ENCODE measurements around the gene RASA3. TPM values are rescaled to one million over a fixed set of nuclear protein-coding genes. Genes with fewer than 3 reads are reported as not detected.
"Not testable (repeated sequence)": the region's sequence is repeated elsewhere in the genome, so short reads cannot be mapped to it uniquely, and the experiment has no call there.

The RASA3 gene
- total RNA-seq, 1 donor: 36.1 TPM

DNA sequence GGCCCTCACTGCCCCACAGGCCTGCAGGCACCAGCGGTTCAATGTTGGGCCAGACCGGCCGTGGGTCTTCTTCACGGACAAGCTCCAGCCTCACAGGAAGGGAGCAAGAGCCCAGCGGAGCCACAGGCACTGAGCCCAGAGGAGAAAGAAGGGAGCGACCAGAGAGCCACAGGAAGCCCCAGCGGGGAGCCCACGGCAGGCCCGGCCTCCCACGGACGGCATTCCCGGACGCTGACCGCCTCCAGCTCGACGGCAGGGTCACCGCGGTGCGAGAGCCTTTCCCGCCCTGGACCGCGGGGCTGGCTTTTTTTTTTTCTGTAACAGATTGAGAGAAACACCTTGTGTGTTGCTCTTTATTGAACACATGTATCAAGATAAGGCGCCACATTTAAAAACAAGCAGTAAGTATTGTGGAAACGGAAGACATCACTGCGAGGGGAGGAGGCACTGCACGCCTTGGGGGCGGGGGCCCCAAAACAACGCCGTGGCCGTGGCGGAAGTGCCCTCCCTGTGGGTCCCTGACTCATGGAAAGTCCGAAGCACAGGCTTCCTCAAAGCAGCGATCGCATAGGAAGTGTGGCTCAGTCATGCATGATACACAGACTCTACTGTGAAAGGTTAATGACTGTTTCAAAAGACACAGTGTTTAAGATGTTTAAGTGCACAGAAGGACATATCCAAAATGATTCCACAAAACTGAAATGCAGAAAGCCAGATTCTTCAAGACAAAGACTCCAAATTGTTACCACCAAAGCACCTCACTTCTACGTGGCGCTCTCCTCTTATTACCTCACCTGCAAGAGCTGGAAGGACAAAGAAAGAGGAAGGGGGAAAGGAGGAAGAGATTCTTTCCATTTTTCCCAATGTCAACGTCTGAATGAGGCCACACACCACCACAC is 3.5 kb downstream of the RASA3 start:
- TF ChIP-seq, protein P1, sequence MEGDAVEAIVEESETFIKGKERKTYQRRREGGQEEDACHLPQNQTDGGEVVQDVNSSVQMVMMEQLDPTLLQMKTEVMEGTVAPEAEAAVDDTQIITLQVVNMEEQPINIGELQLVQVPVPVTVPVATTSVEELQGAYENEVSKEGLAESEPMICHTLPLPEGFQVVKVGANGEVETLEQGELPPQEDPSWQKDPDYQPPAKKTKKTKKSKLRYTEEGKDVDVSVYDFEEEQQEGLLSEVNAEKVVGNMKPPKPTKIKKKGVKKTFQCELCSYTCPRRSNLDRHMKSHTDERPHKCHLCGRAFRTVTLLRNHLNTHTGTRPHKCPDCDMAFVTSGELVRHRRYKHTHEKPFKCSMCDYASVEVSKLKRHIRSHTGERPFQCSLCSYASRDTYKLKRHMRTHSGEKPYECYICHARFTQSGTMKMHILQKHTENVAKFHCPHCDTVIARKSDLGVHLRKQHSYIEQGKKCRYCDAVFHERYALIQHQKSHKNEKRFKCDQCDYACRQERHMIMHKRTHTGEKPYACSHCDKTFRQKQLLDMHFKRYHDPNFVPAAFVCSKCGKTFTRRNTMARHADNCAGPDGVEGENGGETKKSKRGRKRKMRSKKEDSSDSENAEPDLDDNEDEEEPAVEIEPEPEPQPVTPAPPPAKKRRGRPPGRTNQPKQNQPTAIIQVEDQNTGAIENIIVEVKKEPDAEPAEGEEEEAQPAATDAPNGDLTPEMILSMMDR (IDR thresholded peaks at IDR 0.05; ENCODE audit: insufficient read depth, low read length): no peak
- peak; percentile 87 for DNase-seq (ENCODE audit: low read depth)
- peak overlapping the region; percentile 49 for H3K4me3 ChIP-seq (ENCODE audit: low read depth, low read length)

DNA sequence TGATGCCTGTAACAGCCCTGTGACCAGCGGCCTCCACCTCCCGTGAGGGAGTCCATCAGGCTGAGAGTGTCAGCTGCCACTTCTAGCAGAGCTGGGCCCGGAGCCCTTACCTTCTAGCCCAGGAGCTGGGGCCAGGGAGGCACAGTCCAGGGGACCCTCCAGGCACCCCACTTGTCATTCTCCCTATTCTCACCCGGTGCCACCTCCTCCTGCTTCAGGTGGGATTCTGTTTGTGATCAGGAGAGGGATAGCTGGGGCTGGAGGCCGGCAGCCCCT is 4.1 kb downstream of the RASA3 start:
- H3K4me3 ChIP-seq (ENCODE audit: low read depth, low read length): peak overlapping the region; percentile 49
- no peak for DNase-seq (ENCODE audit: low read depth)
- TF ChIP-seq, protein P1 (IDR thresholded peaks at IDR 0.05; ENCODE audit: insufficient read depth, low read length): no peak

DNA sequence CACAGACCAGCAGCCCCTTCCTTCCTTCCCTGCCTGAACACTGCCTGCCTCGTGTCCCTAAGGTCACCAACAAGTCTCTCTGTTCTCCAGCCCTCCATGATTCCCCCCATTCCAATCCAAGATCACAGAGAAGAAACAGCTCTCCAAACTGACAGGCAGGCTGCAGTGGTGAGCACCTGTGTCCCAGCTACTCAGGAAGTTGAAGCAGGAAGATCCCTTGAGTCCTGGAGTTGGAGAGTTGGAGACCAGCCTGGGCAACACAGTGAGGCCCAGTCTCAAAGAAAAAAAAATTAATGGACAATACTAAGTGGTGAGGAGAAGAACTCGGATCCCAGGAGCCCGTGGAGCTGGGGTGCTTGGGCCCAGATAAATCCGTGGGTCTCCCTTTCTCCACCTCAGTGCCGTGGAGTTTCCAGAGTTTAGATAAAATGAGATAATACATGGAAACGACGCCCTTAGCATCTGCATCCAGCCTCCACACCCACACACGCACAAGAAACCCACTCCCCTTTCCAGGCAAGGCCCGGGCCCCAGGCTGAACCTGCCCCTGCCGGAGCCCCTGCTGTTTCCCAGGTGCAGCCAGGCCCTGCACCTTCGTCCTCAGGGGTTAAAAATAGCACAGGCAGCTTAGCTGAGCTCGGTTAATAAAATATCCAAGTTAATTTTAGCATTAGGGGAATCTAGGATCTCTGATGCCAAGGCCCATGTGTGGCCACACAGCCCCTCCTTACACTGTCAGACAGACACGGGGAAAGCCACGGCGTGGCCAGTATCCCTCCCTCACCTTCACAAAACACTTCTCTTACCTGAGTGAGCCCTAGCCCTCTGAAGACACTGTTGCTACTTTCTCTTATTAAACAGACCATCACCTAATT is 4.7 kb downstream of the RASA3 start:
- peak overlapping the region; percentile 49 for H3K4me3 ChIP-seq (ENCODE audit: low read depth, low read length)
- TF ChIP-seq, protein P1 (IDR thresholded peaks at IDR 0.05; ENCODE audit: insufficient read depth, low read length): no peak
- DNase-seq (ENCODE audit: low read depth): no peak

DNA sequence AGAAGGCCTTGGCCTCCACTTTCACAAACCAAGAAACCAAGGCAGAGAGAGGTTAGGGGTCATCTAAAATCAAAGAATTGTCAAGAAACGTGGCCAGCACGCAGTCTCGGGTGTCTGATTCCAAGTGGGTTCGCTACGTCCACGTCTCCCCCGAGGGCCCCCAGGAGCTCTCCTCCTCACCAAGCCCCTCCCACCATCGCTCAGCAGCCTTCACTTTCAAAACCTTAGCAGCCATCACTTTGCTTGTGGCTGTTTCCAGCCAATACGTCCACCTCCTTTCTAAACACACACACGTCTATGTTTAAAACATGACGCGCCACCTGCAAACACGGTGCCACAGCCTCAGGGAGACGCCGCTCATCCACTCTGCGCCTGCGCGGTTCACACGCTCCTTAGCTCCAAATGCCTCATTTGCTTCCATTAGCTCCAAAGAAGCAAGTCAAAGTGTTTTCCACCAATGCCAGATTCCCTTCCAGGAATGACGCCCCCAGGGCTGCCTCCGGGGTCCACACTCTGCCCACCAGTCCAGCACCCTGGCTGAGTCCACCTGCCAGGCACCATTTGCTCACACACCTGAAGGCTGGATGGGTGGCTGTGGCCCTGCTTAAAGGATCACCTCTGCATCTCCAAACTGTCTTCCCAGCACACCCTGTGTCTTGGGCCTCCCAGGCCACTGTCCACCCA is 5.5 kb downstream of the RASA3 start:
- DNase-seq (ENCODE audit: low read depth): no peak
- TF ChIP-seq, protein P1 (IDR thresholded peaks at IDR 0.05; ENCODE audit: insufficient read depth, low read length): no peak
- no peak overlapping the region for H3K4me3 ChIP-seq (ENCODE audit: low read depth, low read length)

DNA sequence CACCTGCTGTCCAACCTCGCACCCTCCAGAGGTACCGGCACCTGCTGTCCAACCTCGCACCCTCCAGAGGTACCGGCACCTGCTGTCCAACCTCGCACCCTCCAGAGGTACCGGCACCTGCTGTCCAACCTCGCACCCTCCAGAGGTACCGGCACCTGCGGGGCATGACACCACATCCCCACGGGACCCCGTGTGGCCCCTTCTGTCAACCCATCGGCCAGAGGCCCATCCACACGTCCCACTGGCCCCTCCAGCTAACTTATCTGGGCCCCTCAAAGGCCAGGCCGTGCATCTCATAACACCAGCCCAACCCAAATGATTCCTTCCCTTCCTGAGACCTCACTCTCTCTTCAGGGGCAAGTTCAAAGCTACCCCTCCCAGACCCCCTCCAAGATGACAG is 6.3 kb downstream of the RASA3 start:
- DNase-seq (ENCODE audit: low read depth): not testable (repeated sequence)

DNA sequence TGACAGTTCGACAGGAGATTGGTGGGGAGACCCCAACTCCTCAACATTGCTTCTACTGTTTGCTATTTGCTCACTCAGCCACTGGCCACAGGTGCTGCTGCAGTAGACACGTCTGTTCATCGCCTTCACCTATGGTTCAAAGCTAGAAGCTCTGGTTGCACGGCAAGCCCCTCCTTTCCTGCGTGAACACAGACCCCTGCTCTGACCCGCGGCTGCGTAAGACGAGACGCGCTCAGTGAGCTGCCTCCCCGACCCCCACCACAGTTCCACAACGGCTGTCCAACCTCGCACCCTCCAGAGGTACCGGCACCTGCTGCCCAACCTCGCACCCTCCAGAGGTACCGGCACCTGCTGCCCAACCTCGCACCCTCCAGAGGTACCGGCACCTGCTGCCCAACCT is 6.8 kb downstream of the RASA3 start:
- TF ChIP-seq, protein P1 (IDR thresholded peaks at IDR 0.05; ENCODE audit: insufficient read depth, low read length): no peak
- H3K4me3 ChIP-seq (ENCODE audit: low read depth, low read length): no peak overlapping the region
- DNase-seq (ENCODE audit: low read depth): no peak

More for the DNA sequence above, 6.3 kb downstream of the RASA3 start:
- H3K4me3 ChIP-seq (ENCODE audit: low read depth, low read length): not testable (repeated sequence)

DNA sequence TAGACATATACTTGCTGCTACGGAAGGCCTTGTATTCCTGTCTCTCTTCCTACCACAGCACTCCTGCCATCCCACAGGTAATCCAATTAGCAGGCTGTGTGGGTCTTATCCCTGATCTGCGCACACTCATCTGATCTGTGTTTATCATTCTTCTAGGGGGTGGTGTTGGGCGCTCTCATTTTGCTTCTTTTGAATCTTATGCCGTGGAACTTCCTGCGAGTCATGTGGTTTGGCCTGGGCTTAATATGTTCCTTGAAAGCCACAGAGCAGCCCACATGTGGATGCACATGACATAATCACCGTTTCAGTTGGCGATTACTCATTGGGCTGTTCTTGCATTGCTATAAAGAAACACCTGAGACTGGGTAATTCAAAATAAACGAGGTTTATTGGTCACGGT is 7.5 kb downstream of the RASA3 start:
- TF ChIP-seq, protein P1 (IDR thresholded peaks at IDR 0.05; ENCODE audit: insufficient read depth, low read length): no peak
- H3K4me3 ChIP-seq (ENCODE audit: low read depth, low read length): no peak overlapping the region
- peak; percentile 62 for DNase-seq (ENCODE audit: low read depth)

Measured in fibroblast of the aortic adventitia (primary cell).